DMS 273 treated with DMSO at 0.1 percent for 48 hours (cell line): ENCODE results near the gene TFF3.

Experiments used
- DNase-seq: peaks from one replicate; lab custom pipeline; 2025; lab: John Stamatoyannopoulos, UW

Gene TFF3

GRCh38 chr21:42315296-42315891, at the start of gene TFF3:
Gene TFF3 (minus strand): TSS chr21:42315409. CDS start chr21:42315374, 35 bp downstream.
- no peak for DNase-seq

GRCh38 chr21:42364304-42364865, 49.2 kb upstream of the TFF3 start:
- DNase-seq: no peak

- DNase-seq: no peak
Observed at GRCh38 chr21:42363312-42363711, 48.1 kb upstream of the TFF3 start.

- DNase-seq: no peak
Observed at GRCh38 chr21:42362700-42363099, 47.5 kb upstream of the TFF3 start.

- no peak for DNase-seq
Observed at GRCh38 chr21:42362198-42362597, 47.0 kb upstream of the TFF3 start.

GRCh38 chr21:42361286-42361685, 46.1 kb upstream of the TFF3 start:
- peak; percentile 72 for DNase-seq

- DNase-seq: no peak
Observed at GRCh38 chr21:42360317-42360716, 45.1 kb upstream of the TFF3 start.

- DNase-seq: no peak
Observed at GRCh38 chr21:42358937-42359336, 43.7 kb upstream of the TFF3 start.

GRCh38 chr21:42358261-42358660, 43.1 kb upstream of the TFF3 start:
- no peak for DNase-seq

- DNase-seq: no peak
Observed at GRCh38 chr21:42357307-42357706, 42.1 kb upstream of the TFF3 start.

- no peak for DNase-seq
Observed at GRCh38 chr21:42356650-42357049, 41.4 kb upstream of the TFF3 start.

- no peak for DNase-seq
Observed at GRCh38 chr21:42356046-42356445, 40.8 kb upstream of the TFF3 start.

- DNase-seq: no peak
Observed at GRCh38 chr21:42353623-42354022, 38.4 kb upstream of the TFF3 start.

- DNase-seq: no peak
Observed at GRCh38 chr21:42352441-42353095, 37.4 kb upstream of the TFF3 start.

- DNase-seq: no peak
Observed at GRCh38 chr21:42351626-42352440, 36.6 kb upstream of the TFF3 start.

GRCh38 chr21:42350927-42351426, 35.8 kb upstream of the TFF3 start, which contains the start of gene TFF2:
Gene TFF2 (minus strand): TSS chr21:42350994. CDS start chr21:42350957, 37 bp downstream.
- DNase-seq: no peak

GRCh38 chr21:42350318-42350910, 35.2 kb upstream of the TFF3 start:
- no peak for DNase-seq

- DNase-seq: no peak
Observed at GRCh38 chr21:42349420-42350317, 34.5 kb upstream of the TFF3 start.

- no peak for DNase-seq
Observed at GRCh38 chr21:42348762-42349161, 33.6 kb upstream of the TFF3 start.

GRCh38 chr21:42347601-42348327, 32.6 kb upstream of the TFF3 start:
- no peak for DNase-seq
